Endothelial cell (in vitro differentiated cells): ENCODE results near the gene UNC13C. TPM values are rescaled to one million over a fixed set of nuclear protein-coding genes. Genes with fewer than 3 reads are reported as not detected.

ENCODE experiments used
- DNase-seq: peaks from one replicate; pipeline ENCODE4 v3.0.0; 2021; ENCODE audit warnings: low spot score
- H3K27ac Mint-ChIP-seq: one replicate; pipeline ENCODE4 v1.8.0; 2021; ENCODE audit warnings: mixed read lengths, inconsistent platforms; ENCODE audit not compliant: unreplicated experiment
- H3K27me3 Mint-ChIP-seq: one replicate; pipeline ENCODE4 v1.8.0; 2021; ENCODE audit warnings: mild to moderate bottlenecking, moderate library complexity, mixed read lengths, inconsistent platforms; ENCODE audit not compliant: unreplicated experiment
- H3K36me3 Mint-ChIP-seq: one replicate; pipeline ENCODE4 v1.8.0; 2021; ENCODE audit warnings: mild to moderate bottlenecking, low read depth, mixed read lengths, inconsistent platforms; ENCODE audit not compliant: unreplicated experiment
- H3K4me1 Mint-ChIP-seq: one replicate; pipeline ENCODE4 v1.8.0; 2021; ENCODE audit warnings: mild to moderate bottlenecking, mixed read lengths, inconsistent platforms; ENCODE audit not compliant: unreplicated experiment
- H3K4me3 Mint-ChIP-seq: one replicate; pipeline ENCODE4 v1.8.0; 2021; ENCODE audit warnings: mild to moderate bottlenecking, mixed read lengths, inconsistent platforms; ENCODE audit not compliant: unreplicated experiment
- H3K9me3 Mint-ChIP-seq: one replicate; pipeline ENCODE4 v1.8.0; 2021; ENCODE audit warnings: mixed read lengths, inconsistent platforms; ENCODE audit not compliant: unreplicated experiment
- total RNA-seq: library from RNA; stranded (reverse); fragmentation: NEBNext Ultra II Directional; extraction: Animal tissue kit (Norgen Biotek cat#: 25700); gene quantifications from one replicate; pipeline ENCODE4 v1.2.1, GENCODE V29; 2021; ENCODE audit not compliant: unreplicated experiment
- TF ChIP-seq, protein P1 (sequence below): fragments of 200-600 bp; sonication (generic); IDR thresholded peaks from one replicate; pipeline ENCODE4 v1.5.0; 2021; ENCODE audit warnings: antibody characterized with exemption; ENCODE audit not compliant: unreplicated experiment

Gene UNC13C
- total RNA-seq, 1 donor from 2014 or later, result 0.08 TPM

DNA sequence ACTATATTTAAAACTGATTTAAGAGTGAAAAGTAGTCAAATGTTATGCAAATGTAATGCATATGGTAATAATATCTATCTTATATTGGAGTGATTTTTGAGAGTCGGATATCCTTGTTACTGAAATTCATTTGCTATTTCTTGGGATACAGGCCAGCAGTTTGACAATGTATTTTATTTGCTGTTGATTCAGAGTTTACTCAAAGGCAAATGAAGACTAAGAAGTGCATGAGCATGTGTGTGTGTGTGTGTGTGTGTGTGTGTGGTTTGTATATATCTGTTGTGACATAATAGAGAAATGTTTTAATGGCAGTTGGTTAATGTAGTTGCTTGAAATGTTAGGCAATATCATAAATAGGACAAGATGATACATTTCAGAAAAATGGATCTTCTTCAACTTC is 39.0 kb downstream of the UNC13C start:
- Mint-ChIP-seq H3K4me1 (no peaks in the 10 kb centered on the region), H3K4me3 (no peak overlapping the region), H3K36me3 (no peaks in the 10 kb centered on the region), H3K27ac (no peak overlapping the region), H3K27me3 (no peaks in the 10 kb centered on the region), H3K9me3 (peaks cover 4% of the 10 kb centered on the region)
- DNase-seq, result no peak
- TF ChIP-seq, protein P1, sequence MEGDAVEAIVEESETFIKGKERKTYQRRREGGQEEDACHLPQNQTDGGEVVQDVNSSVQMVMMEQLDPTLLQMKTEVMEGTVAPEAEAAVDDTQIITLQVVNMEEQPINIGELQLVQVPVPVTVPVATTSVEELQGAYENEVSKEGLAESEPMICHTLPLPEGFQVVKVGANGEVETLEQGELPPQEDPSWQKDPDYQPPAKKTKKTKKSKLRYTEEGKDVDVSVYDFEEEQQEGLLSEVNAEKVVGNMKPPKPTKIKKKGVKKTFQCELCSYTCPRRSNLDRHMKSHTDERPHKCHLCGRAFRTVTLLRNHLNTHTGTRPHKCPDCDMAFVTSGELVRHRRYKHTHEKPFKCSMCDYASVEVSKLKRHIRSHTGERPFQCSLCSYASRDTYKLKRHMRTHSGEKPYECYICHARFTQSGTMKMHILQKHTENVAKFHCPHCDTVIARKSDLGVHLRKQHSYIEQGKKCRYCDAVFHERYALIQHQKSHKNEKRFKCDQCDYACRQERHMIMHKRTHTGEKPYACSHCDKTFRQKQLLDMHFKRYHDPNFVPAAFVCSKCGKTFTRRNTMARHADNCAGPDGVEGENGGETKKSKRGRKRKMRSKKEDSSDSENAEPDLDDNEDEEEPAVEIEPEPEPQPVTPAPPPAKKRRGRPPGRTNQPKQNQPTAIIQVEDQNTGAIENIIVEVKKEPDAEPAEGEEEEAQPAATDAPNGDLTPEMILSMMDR, result no peak

DNA sequence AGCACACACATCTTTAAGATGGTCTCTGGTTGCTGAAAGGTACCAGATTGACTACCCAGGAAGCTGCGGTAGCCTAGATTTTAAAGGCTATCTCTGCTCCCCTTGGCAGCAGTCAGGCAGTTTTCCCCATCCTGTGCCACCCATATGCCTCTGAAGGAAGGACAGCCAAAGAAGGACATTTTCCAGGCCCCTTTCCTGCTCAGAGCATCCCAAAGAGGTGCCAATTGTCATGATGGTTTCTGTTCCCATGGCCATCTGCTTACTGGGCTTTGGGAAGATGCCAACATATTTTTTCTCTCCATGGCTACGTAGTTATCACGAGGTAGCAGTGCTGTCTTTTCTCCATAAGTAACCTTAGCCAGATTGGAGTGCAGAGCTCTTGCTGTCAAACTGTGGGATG is 39.7 kb downstream of the UNC13C start:
- no peak overlapping the region for H3K4me3 Mint-ChIP-seq
- no peaks in the 10 kb centered on the region for H3K36me3 Mint-ChIP-seq
- no peak overlapping the region for H3K27ac Mint-ChIP-seq
- peaks cover 4% of the 10 kb centered on the region for H3K9me3 Mint-ChIP-seq
- DNase-seq, result no peak
- TF ChIP-seq, protein P1, result no peak
- H3K27me3 Mint-ChIP-seq, result no peaks in the 10 kb centered on the region
- H3K4me1 Mint-ChIP-seq, result no peaks in the 10 kb centered on the region

DNA sequence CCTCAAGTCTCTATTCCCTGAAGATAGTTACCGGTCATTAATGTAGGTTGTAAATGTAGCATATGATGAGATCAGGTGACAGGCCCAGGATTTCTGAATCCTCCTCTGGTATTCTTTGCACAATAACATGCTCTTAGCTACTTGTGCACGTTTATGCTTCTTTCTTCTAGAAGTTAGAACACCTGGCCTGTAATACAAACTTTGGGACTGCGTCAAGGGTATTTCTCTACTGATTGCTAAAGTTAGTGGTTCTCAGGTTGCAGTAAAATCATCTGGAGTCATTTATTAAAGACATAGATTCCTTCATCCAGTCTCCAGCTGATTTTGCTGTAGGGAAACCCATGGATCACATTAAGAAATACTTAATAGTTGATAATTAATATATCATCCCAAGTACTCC is 48.0 kb downstream of the UNC13C start:
- TF ChIP-seq, protein P1, result no peak
- peaks cover 4% of the 10 kb centered on the region for H3K9me3 Mint-ChIP-seq
- H3K27ac Mint-ChIP-seq, result no peak overlapping the region

DNA sequence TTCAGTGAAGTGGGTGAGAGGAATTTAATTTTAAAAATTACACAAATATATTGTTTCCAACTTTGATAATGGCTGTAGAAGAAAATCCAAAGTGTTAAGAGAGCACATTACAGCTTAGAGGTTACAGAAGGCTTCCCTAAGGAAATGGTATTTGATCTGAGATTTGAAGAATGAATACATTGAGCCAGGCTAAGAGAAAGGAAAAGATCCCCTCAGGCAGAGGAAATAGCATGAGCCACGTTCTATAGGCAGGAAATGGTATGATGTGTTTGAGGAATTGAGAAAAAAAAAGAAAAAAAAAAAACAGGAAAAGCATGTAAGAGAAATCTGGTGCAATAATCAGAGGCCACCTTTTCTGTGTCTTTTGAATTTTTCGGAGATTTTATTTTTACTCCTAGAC is 48.6 kb downstream of the UNC13C start:
- Mint-ChIP-seq H3K4me3 (no peak overlapping the region), H3K27ac (peak overlapping the region; percentile 48), H3K36me3 (peaks cover 2% of the 10 kb centered on the region), H3K9me3 (peaks cover 4% of the 10 kb centered on the region), H3K4me1 (peaks cover 4% of the 10 kb centered on the region), H3K27me3 (peaks cover 4% of the 10 kb centered on the region)
- TF ChIP-seq, protein P1, result no peak
- DNase-seq, result no peak

More for the DNA sequence above, 48.0 kb downstream of the UNC13C start:
- DNase-seq, result no peak
- H3K4me3 Mint-ChIP-seq, result no peak overlapping the region
- H3K4me1 Mint-ChIP-seq, result peaks cover 4% of the 10 kb centered on the region
- H3K36me3 Mint-ChIP-seq, result peaks cover 2% of the 10 kb centered on the region
- H3K27me3 Mint-ChIP-seq, result peaks cover 4% of the 10 kb centered on the region

DNA sequence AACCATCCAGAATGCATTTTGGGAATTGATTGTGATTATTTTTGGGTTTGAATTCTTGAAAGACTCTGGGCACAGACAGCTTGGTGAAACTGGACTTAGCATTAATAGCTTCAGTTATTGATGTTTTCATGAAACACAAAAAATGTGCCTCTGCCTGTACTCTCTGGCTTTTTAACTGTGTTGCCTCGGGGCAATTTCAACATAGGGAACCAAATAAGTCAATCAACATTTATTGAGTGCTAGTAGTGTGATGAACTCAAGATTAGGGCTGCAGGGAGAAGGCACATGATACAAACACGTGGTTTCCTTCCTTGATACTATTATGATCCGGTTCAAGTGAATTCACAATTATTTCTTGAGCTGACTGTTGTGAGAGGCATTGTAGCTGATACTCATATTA is 50.8 kb downstream of the UNC13C start:
- H3K4me1 Mint-ChIP-seq, result peaks cover 5% of the 10 kb centered on the region
- no peaks in the 10 kb centered on the region for H3K9me3 Mint-ChIP-seq
- no peak overlapping the region for H3K27ac Mint-ChIP-seq
- no peak for DNase-seq
- no peak overlapping the region for H3K4me3 Mint-ChIP-seq
- peaks cover 2% of the 10 kb centered on the region for H3K36me3 Mint-ChIP-seq
- TF ChIP-seq, protein P1, result no peak
- peaks cover 4% of the 10 kb centered on the region for H3K27me3 Mint-ChIP-seq
